COLO829 (cell line): ENCODE data around the gene TAL1.

Experiments
- DNase-seq: peaks from one replicate; pipeline ENCODE4 v3.0.0; 2012; ENCODE audit warnings: low spot score

TAL1 gene

DNA sequence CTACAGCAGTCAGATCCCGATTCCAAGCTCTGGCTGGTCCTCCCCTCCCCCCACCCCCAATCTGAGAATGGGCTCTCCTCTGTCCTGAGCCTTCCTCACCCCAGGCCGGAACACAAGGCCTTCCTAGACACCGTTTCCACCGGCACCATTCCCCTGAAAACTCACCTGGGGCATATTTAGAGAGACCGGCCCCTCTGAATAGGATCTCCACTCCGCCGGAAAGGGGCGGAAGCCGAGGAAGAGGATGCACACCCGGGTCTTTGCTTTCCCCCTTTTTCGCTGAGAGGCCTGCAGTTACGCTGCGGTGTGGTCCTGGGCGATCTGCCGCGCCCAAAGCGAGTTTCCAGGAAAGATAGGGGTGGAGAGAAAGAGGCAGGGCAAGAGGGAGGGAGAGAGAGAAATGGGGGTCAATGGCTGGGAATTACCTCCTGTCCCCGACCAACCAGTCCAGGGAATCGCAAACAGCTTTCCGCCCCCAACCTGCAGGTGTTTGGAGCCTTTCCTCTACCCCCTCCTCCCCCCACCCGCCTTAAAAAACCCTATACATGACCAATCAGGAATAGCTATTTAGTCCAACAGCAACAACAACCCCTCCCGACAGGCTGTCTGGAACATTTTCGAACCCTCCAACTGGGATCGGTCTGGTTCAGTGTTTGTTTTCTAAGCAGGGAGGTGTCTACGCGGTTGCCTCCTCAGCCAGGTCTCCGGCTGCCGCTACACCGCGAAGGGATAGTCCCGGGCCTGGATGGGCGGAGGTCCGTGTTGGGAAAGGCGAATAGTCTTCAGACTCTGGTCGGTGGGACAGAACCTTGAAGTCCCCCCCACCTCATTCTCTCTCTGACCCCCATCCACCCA lies 2.8 kb downstream of the TAL1 start:
- no peak for DNase-seq

DNA sequence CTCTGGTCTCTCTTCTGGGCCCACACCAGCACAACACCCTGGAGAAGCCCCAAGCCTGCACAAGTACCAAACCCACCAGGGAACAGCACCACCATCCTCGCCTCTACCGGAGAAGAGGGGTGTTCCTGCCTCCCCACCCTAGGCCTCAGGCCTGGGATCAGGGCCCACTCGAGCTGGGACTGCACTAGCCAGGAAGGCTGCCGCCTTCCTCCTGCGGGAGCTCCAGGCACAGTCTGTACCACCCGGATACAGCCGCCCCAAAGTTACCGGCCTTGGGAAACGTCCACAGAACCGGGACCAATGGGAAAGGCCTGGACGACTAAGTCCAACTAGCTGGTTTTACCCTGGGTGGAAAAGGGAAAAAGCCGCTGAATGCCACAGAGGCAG lies 3.4 kb downstream of the TAL1 start:
- DNase-seq: no peak

DNA sequence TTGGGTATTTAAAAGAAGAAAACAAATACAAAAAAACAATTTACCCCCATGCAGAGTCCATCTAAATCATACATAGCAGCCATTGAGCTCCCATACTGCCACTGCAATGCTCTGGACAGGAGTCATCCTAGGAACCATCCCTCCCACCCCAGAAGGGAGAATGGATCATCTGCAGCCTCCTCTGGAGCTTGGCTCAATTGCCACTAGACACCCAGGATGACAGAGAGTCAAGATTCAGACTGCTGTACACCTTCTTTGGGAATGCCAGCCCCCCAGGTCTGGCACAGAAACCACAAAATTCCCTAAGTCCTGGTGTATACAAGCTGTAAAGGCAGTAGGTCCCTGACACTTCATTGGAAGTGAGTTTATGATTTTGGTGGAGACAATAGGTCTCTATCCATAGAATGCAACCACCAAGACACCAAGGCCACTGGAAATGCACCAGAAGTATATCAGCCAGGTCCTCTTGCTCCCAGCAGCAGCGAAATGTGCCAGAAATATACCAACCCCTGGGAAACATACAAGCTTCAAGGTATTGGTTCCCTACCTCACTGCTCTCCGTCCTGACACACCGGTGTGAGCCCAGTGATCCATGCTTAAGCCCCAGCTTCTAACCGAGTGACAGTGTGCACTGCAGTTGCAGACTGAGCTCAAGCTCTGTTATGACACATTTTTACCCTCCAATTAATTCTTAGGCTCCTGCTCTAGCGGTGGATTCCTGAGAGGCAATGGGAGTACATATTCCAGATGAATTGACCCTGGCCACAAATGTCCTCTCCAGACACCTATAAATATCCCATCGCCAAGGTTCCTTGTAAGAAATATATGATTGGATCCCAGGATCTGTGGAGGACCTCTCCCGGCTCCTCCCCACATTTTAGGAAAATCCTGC lies 4.4 kb downstream of the TAL1 start:
- no peak for DNase-seq

DNA sequence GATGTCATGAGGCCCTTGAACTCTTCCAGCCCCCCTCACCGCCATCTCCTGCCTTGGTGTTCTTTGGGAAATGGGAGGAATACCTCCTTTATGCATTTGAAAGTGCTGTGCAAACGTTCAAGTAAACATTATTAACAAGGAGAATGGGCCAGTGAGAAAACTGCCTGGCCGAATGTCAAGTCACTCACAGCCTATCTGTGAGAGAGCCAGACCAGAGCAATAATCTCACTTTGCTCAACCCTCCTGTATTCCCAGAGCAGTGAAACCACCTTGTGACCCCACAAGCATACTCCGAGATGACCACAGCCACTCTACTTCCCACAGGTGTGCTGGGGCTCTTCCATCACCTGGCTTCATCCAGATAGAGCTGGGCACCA lies 5.2 kb downstream of the TAL1 start:
- no peak for DNase-seq

DNA sequence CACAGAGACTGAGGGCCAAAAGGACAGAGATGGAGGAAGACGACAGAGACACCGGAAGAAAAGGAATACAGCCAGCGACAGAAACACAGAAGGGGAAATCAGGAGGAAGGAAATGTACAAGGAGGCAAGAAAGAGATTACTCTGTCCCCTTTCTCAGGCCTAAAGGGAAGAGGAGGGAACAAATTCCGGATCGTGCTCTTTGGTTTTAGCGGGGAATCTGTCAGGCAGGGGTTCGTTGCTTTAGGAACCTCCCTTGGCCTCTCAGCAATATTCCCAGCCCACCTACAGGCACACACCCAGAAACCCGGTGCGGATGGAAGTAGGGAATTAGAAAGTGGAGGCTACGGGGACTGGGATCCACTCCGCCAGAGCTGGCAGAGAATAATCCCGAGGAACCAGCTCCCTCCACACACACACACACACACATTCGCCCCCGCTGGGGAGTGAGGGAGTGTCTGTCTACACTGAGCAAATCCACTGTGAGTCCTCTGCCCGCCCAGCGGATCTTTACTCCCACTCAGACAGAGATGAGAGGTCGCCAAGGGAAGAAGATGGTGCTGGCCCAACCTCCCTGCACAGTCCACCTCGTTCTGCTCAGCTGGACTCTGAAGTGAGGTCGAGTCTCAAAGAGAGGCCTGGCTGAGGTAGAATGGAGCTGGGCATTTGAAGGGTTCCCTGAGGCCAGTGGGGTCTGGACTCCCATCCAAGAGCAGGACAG lies 5.7 kb downstream of the TAL1 start:
- no peak for DNase-seq

DNA sequence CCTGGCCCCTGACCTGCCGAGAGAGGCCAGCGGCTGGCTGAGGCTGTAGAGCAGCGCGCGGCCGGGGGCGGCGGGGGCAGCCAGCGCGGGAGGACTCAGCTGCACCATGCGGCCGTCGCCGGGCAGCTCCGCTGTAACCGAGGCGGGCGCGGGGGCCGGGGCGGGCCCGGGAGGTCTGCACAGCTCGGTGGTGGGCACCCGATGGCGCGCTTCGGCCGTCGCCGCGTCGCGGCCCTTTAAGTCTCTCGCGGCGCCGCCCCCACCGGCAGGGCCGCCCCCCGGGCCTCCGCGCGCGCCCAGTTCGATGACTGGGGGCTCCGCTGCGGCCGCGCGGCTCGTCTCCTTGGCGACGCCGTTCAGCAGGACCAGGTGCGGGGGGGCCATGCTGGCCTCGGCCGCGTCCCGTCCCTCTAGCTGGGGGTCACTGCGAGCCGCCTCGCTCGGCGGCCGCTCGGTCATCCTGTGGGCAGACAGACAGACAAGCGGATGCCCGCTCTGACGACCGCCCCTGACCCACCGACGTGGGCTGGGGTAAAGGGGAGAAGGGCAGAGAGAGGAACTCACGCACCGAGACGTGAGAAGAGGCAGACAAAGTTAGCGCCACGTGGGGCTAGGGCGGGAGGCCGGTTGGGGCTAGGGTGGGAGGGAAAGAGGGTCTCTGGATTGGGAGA lies 6.5 kb downstream of the TAL1 start:
- DNase-seq: no peak

DNA sequence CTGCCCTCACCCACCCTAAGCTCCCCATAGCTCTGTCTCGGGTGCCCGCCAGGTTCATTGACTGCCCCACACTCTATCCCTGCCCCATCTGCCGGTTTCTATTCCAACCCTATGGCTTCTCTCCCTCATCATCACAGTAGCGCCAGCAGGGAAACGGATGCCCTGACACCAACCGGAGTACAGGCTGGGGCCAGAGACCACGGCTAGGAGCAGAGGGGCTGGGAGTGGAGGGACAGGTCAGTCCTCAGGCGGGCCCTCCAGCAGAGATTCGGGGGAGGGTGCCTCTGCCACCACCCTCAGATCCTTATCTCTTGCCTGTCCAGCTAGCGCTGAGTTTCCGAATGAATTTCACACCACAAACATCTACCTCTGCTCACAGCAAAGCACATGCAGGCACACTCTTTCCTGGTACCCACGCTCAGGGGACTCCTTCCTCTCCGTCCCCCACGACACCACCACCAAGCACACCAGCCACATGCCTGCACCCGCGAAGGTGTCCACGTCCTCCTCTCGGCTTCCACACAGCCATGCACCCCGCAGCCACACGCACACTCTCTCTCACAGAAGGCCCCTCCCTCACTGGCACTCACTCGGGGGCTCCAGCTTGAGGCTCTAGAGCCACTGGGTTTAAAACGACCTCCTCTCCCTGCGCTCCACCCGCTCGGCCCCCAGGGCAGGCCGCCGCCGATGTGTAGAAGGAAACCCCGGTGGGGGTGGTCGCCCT lies 7.2 kb downstream of the TAL1 start:
- DNase-seq: no peak

DNA sequence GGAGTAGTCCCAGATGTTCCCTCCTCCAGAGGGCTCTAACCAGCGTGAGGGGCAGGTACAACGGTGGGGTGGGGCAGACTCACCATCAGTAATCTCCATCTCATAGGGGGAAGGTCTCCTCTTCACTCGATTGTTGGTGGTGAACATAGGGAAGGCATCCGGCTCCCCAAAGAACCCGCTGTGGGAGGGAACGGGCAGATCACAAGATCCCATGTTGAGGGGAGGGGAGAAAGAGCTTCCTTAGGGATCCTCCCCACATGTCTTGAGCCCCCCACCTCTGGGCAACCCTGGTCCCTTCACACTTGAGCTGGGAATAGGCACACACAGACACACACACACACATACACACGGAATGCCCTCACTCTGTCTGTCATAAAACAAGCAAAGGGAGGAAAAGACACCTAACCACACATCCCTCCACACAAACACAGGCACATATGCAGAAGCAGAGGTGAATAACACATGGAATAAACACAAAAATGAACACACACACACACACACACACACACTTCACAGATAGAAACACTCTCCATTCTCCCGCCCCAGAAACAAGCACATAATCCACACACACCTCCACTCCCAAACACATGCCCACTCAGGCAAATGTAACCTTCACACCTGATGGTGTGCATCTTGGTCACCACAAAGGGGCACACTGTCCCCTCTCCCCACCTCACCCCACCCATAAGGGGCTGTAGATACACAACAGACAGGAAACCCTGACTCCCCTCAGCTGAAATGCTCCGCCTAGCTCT lies 7.9 kb downstream of the TAL1 start:
- DNase-seq: no peak

DNA sequence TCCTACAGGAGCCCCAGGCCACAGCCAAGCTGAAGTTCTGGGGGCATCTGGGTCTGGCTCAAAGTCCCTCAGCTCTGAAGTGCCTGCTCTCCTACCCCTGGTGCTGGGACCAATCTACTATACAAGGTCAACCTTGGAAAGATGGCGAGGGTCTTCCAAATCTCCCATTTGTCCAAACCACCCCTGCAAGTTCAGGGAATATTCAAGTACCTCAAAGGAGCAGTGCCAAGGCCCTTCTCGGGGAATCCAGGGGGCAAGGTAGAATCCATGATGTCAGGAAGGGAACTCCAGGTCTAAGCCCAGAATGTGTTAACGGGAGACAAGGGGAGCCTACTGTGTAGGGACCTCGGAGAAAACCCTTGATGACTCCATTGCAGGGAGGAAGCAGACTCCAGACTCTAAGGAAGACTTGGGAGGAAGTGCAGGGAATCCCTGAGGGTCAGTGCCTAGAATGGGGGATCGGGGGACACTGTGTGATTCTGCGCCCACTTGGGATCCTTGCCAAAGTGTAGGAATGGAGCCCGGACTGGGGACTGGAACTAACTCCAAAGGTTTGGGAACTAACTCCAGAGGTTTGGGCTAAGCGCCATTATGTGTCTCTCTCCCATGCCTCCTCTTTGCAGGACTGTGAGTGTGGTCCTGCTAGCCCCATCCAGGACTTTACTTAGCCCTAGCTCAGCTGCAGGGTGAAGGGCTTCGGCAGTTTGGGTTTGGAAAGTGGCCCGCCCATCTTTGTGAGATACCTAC lies 8.7 kb downstream of the TAL1 start:
- no peak for DNase-seq

DNA sequence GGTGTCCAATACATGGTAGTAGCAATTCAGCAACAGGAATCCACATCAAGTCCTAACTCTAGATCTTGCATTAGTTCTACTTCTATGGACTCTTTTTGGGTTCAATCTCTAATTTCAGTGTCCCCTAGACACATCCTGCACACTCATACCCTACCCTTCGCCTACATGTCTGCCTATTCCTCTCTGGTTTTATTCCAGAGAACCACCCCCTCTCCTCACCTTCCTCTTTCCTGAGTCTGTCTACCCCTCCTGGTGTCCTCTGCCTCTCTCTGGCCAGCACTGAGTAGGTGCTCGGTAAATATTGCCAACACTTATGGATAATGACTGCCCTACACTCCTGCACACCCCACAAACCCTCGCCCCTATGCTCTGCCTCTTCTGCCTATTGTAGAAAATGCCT lies 9.5 kb downstream of the TAL1 start:
- DNase-seq: no peak

DNA sequence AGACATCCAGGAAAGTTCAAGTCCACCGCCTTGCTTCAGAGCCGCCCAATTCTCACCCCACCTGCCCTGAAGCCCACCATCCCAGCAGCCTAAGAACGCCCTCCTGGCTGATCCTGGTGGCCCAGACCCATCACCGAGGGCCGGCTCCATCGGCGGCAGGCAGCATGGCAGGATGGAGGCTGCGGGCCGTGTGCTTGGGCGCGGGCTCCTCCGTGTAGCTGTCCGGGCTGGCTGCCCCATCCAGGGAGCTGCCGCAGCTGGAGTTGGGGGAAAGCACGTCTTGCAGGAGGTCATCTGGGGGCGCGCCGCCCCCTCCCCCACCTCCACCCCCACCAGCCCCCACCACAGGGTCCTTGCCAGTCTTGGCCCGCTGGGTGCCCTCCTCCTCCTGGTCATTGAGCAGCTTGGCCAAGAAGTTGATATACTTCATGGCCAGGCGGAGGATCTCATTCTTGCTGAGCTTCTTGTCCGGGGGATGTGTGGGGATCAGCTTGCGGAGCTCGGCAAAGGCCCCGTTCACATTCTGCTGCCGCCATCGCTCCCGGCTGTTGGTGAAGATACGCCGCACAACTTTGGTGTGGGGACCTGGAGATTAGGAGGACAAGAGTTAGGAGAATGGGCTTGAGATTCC lies 12.3 kb downstream of the TAL1 start:
- no peak for DNase-seq

DNA sequence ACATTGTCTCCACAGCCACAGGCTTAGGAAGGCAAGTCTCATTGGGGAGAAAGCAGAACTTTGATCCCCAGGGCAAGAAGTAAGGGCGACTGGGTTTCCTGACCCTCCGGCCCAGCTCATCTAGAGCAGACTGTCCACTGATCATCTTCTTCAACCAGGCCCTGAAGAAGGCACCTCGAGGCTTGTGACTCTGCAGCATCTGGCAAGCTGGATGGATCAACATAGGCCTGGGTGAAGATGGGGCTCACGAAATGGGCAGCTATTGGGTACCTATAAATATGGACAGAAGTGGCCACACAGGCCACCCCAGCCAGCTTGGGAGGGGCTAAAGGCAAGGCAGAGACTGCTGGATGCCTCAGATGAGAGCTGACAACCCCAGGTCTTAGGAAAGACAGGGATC lies 13.0 kb downstream of the TAL1 start:
- no peak for DNase-seq

DNA sequence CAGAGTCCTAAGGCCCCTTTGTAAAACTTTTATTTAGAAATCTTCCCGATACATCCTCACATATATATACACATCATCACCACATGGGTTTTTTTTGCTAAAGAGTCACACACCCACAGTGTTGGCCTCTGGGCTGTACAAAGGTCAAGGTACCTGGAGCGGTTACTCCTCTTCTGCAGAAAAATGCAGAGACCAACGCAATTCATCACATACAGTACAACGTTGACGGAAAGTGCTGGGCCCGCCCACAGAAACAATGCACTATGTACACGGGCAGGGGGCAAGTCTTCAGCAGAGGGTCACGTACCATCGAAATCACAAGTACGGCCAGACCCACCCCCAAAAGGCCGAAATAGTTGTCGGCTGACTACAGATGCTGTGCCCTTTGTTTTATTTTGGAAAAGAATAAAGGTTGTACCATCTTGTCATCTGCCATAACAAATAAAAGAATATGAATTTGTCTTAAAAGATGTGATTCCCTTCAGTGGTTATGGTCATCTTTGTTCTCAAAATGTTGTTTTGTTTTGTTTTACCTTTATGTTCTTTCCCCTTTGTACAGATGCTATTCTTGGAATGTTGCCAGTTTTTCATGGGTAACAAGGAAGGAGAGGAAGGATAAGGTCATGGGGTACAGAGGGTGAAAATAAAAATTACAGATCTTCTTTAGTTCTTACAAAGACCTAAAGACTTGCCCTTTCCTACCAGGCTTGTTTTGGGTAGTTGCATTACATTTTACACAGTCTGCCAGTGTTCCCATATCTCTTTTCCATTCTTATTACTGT lies 15.6 kb downstream of the TAL1 start:
- no peak for DNase-seq

DNA sequence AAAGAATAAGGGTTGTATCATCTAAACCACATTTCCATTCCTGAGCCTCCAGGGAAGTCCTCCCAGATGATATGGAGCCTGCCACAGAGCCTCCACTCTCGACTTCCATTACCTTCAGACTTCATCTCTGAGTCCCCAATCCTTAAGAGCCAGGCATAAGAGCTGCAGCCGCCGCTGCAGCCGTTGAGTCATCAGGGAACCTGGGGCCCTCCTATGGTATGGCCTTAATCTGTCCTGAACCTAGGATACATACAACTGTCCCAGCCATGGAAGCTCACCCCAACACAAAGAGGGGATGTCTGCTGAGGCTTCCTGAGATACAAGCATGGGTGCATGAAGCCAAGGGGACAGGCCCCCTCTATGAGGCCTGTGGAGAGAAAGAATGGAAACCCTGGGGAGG lies 16.3 kb downstream of the TAL1 start:
- DNase-seq: no peak

DNA sequence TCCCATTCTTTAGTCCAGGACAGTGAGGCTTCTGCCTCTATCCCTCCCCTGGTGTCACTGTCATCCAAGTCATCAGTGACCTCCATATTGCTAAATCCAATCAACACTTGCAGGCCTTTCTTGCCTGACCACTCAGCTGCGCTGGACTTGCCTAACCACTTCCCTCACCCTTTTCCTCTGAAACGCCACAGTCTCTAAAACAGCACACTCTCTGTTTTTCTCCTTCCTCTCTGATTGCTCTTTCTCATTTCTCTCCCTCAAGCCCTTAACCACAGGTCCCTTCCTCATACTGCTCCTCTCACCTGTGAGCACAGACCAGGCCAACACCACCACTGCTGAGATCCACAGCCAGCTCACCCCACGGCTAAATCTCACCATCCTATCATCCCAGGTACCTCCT lies 17.5 kb downstream of the TAL1 start:
- no peak for DNase-seq

DNA sequence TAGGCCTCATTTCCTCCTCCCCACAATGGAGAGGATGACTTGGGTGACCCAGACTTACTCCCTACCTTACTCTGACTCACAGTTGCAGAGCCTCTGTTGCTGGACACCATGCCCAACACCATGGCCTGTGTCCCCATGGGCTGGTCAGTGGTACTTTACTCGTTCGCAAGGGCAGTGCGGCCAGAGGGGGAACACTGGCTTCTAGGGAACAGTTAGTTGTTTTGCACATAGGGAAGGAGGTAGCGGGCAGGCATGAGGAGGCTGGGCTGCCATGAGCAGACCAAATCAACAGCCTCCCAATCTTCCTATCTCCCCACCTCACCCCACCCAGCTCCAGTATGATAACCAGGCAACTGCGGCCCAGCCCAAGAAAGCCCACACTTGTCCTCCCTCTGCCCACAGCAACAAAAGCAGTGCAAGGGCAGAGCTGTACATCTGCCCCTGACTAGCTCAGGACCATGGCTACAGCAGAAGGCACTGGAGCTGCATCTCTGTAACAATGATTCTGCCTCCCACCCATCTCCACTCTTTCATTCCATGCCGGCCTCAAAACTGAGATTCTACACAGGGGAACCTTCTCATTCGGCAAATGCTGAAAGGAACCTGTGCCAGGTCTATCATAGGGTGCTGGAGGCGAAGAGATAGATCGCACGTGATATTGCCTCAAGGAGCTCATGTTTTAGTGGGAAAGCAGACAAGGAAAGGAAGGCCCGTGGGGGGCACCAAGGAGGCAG lies 18.6 kb downstream of the TAL1 start:
- DNase-seq: no peak

DNA sequence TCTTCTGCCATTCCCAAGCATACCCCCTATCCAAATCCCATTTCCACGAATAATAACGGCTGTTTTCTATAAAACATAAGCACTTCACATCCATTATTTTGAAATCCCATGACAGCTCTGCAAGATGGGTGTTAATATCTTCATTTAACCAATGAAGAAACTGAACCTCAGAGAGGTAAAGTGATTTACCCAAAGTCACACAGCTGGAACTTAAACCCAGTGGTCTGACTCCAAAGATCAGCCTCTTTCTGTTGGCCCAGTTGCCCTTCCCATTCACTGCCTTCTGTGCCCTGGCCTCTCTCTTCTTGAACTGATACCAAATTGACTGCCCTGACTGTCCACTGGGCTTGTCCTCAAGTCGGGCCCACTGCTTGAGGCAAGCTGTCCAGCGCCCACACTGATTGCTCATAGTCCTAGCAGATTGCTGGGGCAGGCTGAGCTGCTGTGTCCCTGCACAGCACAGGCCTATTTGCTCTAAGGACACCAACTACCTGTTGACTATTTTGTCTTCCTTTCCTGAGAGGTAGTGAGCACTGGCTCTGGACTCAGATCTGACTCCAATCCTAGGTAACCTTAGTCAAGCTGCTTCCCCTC lies 19.3 kb downstream of the TAL1 start:
- DNase-seq: no peak
